Upper lobe of left lung (tissue), 4 donors: ENCODE results near the gene GPBP1L1.
A peak's percentile ranks its signal among the peaks of the same experiment; 100 is the strongest.

Experiments used
- EP300 ChIP-seq, 4 donors: sonication (generic); formaldehyde crosslinking; IDR thresholded peaks; one replicate each; pipeline ENCODE4 v1.5.1; 2017; ENCODE audit warnings: antibody characterized with exemption in 4 of 4, control low read depth in 2 of 4
- TF ChIP-seq, protein P1 (sequence below), 6 experiments: fragments of 450-650 bp in 4 of 6; fragments of 200-600 bp in 2 of 6; sonication (generic) in 2 of 6; IDR thresholded peaks; one replicate each; pipeline ENCODE4 v1.5.1; 2016 to 2019; ENCODE audit warnings: antibody characterized with exemption in 6 of 6

DNA sequence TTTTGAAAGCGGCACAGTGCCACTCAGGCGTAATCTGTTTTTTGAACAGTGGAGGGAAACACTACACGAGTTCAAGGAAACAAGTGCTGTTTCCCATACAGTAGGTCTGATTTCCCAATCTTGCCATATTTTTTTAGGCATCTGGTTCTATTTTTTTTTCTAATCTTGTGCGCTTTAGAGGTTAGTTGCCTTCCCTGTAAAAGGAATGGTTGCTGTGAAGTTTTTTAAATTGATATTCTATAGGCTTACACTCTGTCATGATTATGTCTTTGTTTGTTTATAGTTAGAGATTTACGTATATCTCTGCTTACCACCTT lies 101.3 kb downstream of the GPBP1L1 start:
- TF ChIP-seq, protein P1, sequence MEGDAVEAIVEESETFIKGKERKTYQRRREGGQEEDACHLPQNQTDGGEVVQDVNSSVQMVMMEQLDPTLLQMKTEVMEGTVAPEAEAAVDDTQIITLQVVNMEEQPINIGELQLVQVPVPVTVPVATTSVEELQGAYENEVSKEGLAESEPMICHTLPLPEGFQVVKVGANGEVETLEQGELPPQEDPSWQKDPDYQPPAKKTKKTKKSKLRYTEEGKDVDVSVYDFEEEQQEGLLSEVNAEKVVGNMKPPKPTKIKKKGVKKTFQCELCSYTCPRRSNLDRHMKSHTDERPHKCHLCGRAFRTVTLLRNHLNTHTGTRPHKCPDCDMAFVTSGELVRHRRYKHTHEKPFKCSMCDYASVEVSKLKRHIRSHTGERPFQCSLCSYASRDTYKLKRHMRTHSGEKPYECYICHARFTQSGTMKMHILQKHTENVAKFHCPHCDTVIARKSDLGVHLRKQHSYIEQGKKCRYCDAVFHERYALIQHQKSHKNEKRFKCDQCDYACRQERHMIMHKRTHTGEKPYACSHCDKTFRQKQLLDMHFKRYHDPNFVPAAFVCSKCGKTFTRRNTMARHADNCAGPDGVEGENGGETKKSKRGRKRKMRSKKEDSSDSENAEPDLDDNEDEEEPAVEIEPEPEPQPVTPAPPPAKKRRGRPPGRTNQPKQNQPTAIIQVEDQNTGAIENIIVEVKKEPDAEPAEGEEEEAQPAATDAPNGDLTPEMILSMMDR (IDR thresholded peaks at IDR 0.05): peak in 1 of 6 experiments; percentile 38
- no peak for TF ChIP-seq EP300 (IDR thresholded peaks at IDR 0.05)
